ENCODE data around the gene LCN6. TPM values are rescaled to one million over a fixed set of nuclear protein-coding genes. Genes with fewer than 3 reads are reported as not detected.

Gene LCN6
- total RNA-seq, 2 donors from 2014 or later = 7.8 to 16.2 TPM

DNA sequence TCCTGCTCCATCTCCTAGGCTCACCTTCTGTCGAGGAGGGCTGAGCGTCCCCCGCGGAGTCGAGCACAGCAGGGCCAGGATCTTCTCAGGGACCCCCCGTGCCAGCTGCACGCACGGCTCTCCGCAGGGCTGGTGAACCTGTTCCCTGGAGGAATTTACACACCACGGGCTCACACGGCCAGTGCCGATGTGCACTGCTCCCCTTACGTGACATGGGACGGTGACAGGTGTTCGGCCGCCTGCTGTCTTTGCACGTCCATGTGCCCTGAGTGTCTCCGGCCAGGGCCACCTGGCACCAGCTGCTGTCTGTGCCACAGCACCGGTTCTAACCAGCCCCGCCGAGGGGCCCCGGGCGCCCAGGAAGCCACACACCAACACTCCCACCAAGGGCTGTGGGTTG, 52.4 kb downstream of the LCN6 start:
- 91% methylated on average over 22 of the region's 23 CpGs for WGBS
- no peak for TF ChIP-seq POLR2A (IDR thresholded peaks at IDR 0.05)
- TF ChIP-seq, protein P1, sequence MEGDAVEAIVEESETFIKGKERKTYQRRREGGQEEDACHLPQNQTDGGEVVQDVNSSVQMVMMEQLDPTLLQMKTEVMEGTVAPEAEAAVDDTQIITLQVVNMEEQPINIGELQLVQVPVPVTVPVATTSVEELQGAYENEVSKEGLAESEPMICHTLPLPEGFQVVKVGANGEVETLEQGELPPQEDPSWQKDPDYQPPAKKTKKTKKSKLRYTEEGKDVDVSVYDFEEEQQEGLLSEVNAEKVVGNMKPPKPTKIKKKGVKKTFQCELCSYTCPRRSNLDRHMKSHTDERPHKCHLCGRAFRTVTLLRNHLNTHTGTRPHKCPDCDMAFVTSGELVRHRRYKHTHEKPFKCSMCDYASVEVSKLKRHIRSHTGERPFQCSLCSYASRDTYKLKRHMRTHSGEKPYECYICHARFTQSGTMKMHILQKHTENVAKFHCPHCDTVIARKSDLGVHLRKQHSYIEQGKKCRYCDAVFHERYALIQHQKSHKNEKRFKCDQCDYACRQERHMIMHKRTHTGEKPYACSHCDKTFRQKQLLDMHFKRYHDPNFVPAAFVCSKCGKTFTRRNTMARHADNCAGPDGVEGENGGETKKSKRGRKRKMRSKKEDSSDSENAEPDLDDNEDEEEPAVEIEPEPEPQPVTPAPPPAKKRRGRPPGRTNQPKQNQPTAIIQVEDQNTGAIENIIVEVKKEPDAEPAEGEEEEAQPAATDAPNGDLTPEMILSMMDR (IDR thresholded peaks at IDR 0.05) = no peak
- TF ChIP-seq POLR2AphosphoS5 (IDR thresholded peaks at IDR 0.05) = no peak
- Histone ChIP-seq H3K9me3 (no peaks in the 10 kb centered on the region), H3K4me1 (replicated peaks) (peaks cover 4% of the 10 kb centered on the region), H3K27me3 (replicated peaks; ENCODE audit: insufficient read depth) (no peaks in the 10 kb centered on the region), H3K4me3 (no peak overlapping the region), H3K36me3 (no peaks in the 10 kb centered on the region), H3K27ac (peak overlapping the region in 1 of 2 donors; percentile 25)
- no peak for DNase-seq (ENCODE audit: low spot score)
- intact Hi-C loops (cut with DNase I) = no loop called here

DNA sequence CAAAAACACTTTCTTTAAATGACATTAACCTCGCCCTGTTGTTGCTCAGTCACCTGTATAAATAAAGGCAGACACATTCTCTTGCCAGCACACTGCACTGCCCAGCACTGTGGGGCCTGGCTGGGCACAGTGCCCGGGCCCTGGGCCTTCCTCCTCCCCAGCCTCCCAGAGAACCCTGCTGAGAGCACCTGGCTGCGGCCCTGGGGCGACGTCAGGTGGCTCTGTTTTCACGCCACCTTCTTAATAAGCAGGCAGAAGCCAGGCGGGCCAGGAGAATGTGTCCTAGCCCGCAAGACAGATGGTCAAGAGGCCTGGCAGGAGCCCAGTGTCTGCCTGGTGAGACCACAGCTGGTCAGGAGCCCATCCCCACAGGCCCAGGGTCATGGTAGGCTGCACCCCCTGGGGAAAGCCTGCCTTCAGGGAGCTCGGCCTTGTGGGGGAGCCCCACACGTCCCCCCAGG, 52.9 kb downstream of the LCN6 start:
- no peak overlapping the region for H3K4me3 ChIP-seq
- peaks cover 4% of the 10 kb centered on the region for H3K4me1 ChIP-seq (replicated peaks)
- H3K36me3 ChIP-seq = no peaks in the 10 kb centered on the region
- no peaks in the 10 kb centered on the region for H3K27me3 ChIP-seq (replicated peaks; ENCODE audit: insufficient read depth)
- DNase-seq (ENCODE audit: low spot score) = peak; percentile 75
- no peaks in the 10 kb centered on the region for H3K9me3 ChIP-seq
- intact Hi-C loops (cut with DNase I) = no loop called here
- TF ChIP-seq POLR2A (IDR thresholded peaks at IDR 0.05) = peak; percentile 9
- TF ChIP-seq, protein P1 (IDR thresholded peaks at IDR 0.05) = peak in 1 of 4 experiments; percentile 11
- TF ChIP-seq POLR2AphosphoS5 (IDR thresholded peaks at IDR 0.05) = peak; percentile 80
- WGBS = 34% methylated on average over 10 of the region's 10 CpGs
- peak overlapping the region in 1 of 2 donors; percentile 25 for H3K27ac ChIP-seq

DNA sequence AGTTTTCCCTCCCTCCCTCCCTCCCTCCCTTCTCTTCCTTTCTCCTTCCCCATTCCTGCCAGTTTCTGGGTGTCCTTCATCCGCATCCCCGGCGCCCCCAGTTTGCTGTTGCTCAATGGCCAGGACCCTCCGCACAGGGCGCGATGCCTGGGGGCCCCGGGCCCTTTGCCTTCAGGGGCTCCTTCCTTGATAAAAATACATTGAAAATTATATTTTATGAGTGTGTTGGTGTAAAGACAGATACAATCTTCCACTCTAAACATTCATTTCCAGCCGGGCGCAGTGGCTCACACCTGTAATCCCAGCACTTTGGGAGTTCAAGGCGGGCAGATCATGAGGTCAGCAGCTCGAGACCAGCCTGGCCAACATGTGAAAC, 53.5 kb downstream of the LCN6 start:
- H3K4me1 ChIP-seq (replicated peaks) = peaks cover 4% of the 10 kb centered on the region
- TF ChIP-seq POLR2A (IDR thresholded peaks at IDR 0.05) = no peak
- TF ChIP-seq, protein P1 (IDR thresholded peaks at IDR 0.05) = no peak
- no peak for TF ChIP-seq POLR2AphosphoS5 (IDR thresholded peaks at IDR 0.05)
- H3K36me3 ChIP-seq = no peaks in the 10 kb centered on the region
- intact Hi-C loops (cut with DNase I) = loop anchor here (5.0 kb wide), 1 partner anchor 208 kb away; no protein-coding TSS in a partner anchor
- no peaks in the 10 kb centered on the region for H3K27me3 ChIP-seq (replicated peaks; ENCODE audit: insufficient read depth)
- no peak overlapping the region for H3K27ac ChIP-seq
- H3K9me3 ChIP-seq = no peaks in the 10 kb centered on the region
- no peak overlapping the region for H3K4me3 ChIP-seq
- 72% methylated on average over 11 of the region's 11 CpGs for WGBS
- no peak for DNase-seq (ENCODE audit: low spot score)

DNA sequence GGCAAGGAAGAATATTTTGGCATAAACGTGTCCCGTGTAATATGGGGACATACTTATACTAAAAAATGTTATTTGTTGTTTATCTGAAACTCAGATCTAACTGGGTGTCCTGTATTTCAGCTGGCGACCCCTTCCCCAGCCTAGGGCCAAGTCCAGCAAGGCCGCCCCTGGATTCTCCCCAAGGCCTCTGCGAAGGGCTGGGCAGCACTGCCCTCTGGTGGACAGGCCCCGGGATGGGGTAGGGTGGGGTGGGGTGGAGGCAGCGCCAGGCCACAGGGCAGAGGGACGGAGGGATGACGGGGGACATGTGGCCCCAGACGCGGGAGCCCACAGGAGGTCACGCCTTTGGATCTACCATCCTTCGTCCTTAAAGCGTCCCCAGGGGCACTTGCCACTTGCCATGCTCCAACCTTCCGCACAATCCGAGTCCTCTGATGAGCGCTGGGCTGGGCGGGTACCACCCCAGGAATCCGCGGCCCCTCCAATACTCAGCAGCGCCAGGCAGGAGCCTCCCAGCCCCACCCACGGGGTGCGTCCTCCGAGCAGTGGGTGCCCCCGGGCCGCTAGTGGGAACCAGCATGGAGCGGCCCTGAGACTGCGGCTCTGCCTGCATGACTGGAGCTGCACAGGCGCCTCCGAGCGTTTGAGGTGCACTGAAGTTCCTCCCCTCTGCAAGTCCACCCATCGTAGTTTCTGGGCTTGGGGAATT, 54.0 kb downstream of the LCN6 start:
- peaks cover 4% of the 10 kb centered on the region for H3K4me1 ChIP-seq (replicated peaks)
- TF ChIP-seq, protein P1 (IDR thresholded peaks at IDR 0.05) = peak in 3 of 4 experiments; percentile 66 to 76 (median 73)
- TF ChIP-seq POLR2AphosphoS5 (IDR thresholded peaks at IDR 0.05) (no peak), POLR2A (IDR thresholded peaks at IDR 0.05) (no peak)
- peak; percentile 42 for DNase-seq (ENCODE audit: low spot score)
- 18% methylated on average over 17 of the region's 32 CpGs for WGBS
- intact Hi-C loops (cut with DNase I) = loop anchor here (5.0 kb wide), 1 partner anchor 207 kb away; no protein-coding TSS in a partner anchor
- H3K27me3 ChIP-seq (replicated peaks; ENCODE audit: insufficient read depth) = no peaks in the 10 kb centered on the region
- no peak overlapping the region for H3K4me3 ChIP-seq
- no peak overlapping the region for H3K27ac ChIP-seq
- H3K9me3 ChIP-seq = no peaks in the 10 kb centered on the region
- no peaks in the 10 kb centered on the region for H3K36me3 ChIP-seq

Small RNAs within 50 kb of the gene (microRNA-seq; reads per million reads assigned to microRNA genes)
- gene MIR6722 = not detected

Small RNAs within 50 kb of the gene (small RNA-seq; reads per million reads assigned to genes)
- 0 reads per million in 2 donors for gene ATP6V1G1P3
- 0 reads per million in 2 donors for gene MIR6722

Other genes starting within 250 kb of the LCN6 start
- 10 to 100 TPM; 38.0 to 63.3 TPM for gene NOTCH1, start 202.5 kb downstream of the LCN6 start, total RNA-seq
- 100 to 1,000 TPM in 1 of 2 donors, 10 to 100 TPM in 1; 49.3 to 118 TPM for gene EGFL7, start 85.6 kb downstream of the LCN6 start, total RNA-seq
- gene AGPAT2, start 61.1 kb downstream of the LCN6 start, total RNA-seq = 10 to 100 TPM; 44.9 to 50.0 TPM
- 10 to 100 TPM; 18.9 to 27.8 TPM for gene DIPK1B, start 36.0 kb downstream of the LCN6 start, total RNA-seq
- gene LCN10, start 5.6 kb downstream of the LCN6 start, total RNA-seq = 10 to 100 TPM in 1 of 2 donors, 1 to 10 TPM in 1; 3.9 to 14.8 TPM
- gene LCN8, start 9.7 kb upstream of the LCN6 start, total RNA-seq = not detected
- gene LCN15, start 16.0 kb upstream of the LCN6 start, total RNA-seq = under 1 TPM in 1 of 2 donors, not detected in 1; 0.40 TPM
- gene TMEM141, start 42.8 kb upstream of the LCN6 start, total RNA-seq = 100 to 1,000 TPM; 181 to 335 TPM
- gene CCDC183, start 47.8 kb upstream of the LCN6 start, total RNA-seq = 10 to 100 TPM in 1 of 2 donors, 1 to 10 TPM in 1; 9.5 to 45.0 TPM
- 100 to 1,000 TPM in 1 of 2 donors, 10 to 100 TPM in 1; 76.6 to 124 TPM for gene RABL6, start 59.4 kb upstream of the LCN6 start, total RNA-seq
- gene AJM1, start 94.0 kb upstream of the LCN6 start, total RNA-seq = 10 to 100 TPM in 1 of 2 donors, 1 to 10 TPM in 1; 3.6 to 10.1 TPM
- gene PHPT1, start 100.9 kb upstream of the LCN6 start, total RNA-seq = 100 to 1,000 TPM; 139 to 212 TPM
- 10 to 100 TPM in 1 of 2 donors, 1 to 10 TPM in 1; 5.2 to 17.7 TPM for gene MAMDC4, start 103.8 kb upstream of the LCN6 start, total RNA-seq
- gene EDF1, start 117.8 kb upstream of the LCN6 start, total RNA-seq = 100 to 1,000 TPM; 399 to 528 TPM
- 10 to 100 TPM; 23.6 to 24.2 TPM for gene TRAF2, start 138.0 kb upstream of the LCN6 start, total RNA-seq
- 100 to 1,000 TPM; 199 to 304 TPM for gene FBXW5, start 196.2 kb upstream of the LCN6 start, total RNA-seq
- not detected for gene C8G, start 196.7 kb upstream of the LCN6 start, total RNA-seq
- 10 to 100 TPM in 1 of 2 donors, 1 to 10 TPM in 1; 4.1 to 13.7 TPM for gene LCN12, start 203.7 kb upstream of the LCN6 start, total RNA-seq
- 1,000 to 10,000 TPM in 1 of 2 donors, 10 to 100 TPM in 1; 59.4 to 5,242 TPM for gene PTGDS, start 229.0 kb upstream of the LCN6 start, total RNA-seq
- gene LCNL1, start 234.5 kb upstream of the LCN6 start, total RNA-seq = 10 to 100 TPM in 1 of 2 donors, under 1 TPM in 1; 0.41 to 22.5 TPM
- 10 to 100 TPM; 61.6 to 71.8 TPM for gene PAXX, start 243.9 kb upstream of the LCN6 start, total RNA-seq
- 1 to 10 TPM; 4.2 to 6.7 TPM for gene CLIC3, start 248.0 kb upstream of the LCN6 start, total RNA-seq

Data from prostate gland (tissue), 2 donors.